SU-DHL-6 (cell line): Measurements from ENCODE around the gene PCDHGA3.
"Not testable (repeated sequence)": the region's sequence is repeated elsewhere in the genome, so short reads cannot be mapped to it uniquely, and the experiment has no call there.

Experiments used
- H2AFZ ChIP-seq: fragments of 200-600 bp; sonication (generic); 2 replicates; pipeline ENCODE4 v1.6.1; 2014; ENCODE audit warnings: low read depth, mild to moderate bottlenecking, moderate library complexity, mixed read lengths, antibody characterized with exemption, low read length; ENCODE audit not compliant: severe bottlenecking
- H3F3A ChIP-seq: fragments of 200-600 bp; shearing (Covaris generic); 2 replicates; pipeline ENCODE4 v1.6.0; 2016; ENCODE audit warnings: antibody characterized with exemption, mild to moderate bottlenecking; ENCODE audit not compliant: insufficient read depth
- H3K27ac ChIP-seq: fragments of 200-600 bp; sonication (generic); 2 replicates; pipeline ENCODE4 v1.5.1; 2016; ENCODE audit warnings: low read depth, mild to moderate bottlenecking, low read length, moderate library complexity, mixed read lengths
- H3K27me3 ChIP-seq: fragments of 200-600 bp; sonication (generic), shearing (Covaris generic); 2 replicates; pipeline ENCODE4 v1.6.0; 2014; ENCODE audit warnings: mild to moderate bottlenecking, low read length
- H3K36me3 ChIP-seq: fragments of 200-600 bp; sonication (generic); 2 replicates; pipeline ENCODE4 v1.6.1; 2014; ENCODE audit warnings: mild to moderate bottlenecking, low read length, mixed read lengths
- H3K4me2 ChIP-seq: fragments of 300-600, 200-600 bp; shearing (Covaris generic), sonication (generic); 2 replicates; pipeline ENCODE4 v1.6.0; 2014; ENCODE audit warnings: low read length, low read depth, mild to moderate bottlenecking; ENCODE audit not compliant: poor library complexity, severe bottlenecking
- H3K4me3 ChIP-seq: fragments of 200-600 bp; sonication (generic); 2 replicates; pipeline ENCODE4 v1.5.1; 2014; ENCODE audit warnings: antibody characterized with exemption, low read length, mild to moderate bottlenecking, mixed read lengths; ENCODE audit not compliant: insufficient read depth, poor library complexity, severe bottlenecking
- H3K79me2 ChIP-seq: fragments of 200-600 bp; sonication (generic); 2 replicates; pipeline ENCODE4 v1.6.1; 2014; ENCODE audit warnings: mild to moderate bottlenecking, low read length, moderate library complexity; ENCODE audit not compliant: insufficient read depth
- H3K9ac ChIP-seq: fragments of 200-600 bp; sonication (generic); 2 replicates; pipeline ENCODE4 v1.7.0; 2014; ENCODE audit warnings: mild to moderate bottlenecking, low read length
- H3K9me2 ChIP-seq: fragments of 200-600 bp; sonication (generic); replicated peaks from 2 replicates; pipeline ENCODE4 v1.6.1; 2014; ENCODE audit warnings: low read length; ENCODE audit not compliant: insufficient read depth
- H3K9me3 ChIP-seq: fragments of 200-600 bp; sonication (generic); 2 replicates; pipeline ENCODE4 v1.6.1; 2014; ENCODE audit warnings: low read length, mixed read lengths; ENCODE audit not compliant: insufficient read depth
- H4K20me1 ChIP-seq: fragments of 200-600 bp; sonication (generic); 2 replicates; pipeline ENCODE4 v1.6.1; 2014; ENCODE audit warnings: low read depth, mild to moderate bottlenecking, antibody characterized with exemption, low read length, moderate library complexity, mixed read lengths
- CTCF ChIP-seq: fragments of 200-600 bp; sonication (generic); IDR thresholded peaks from one replicate; pipeline ENCODE4 v1.5.1; 2017; ENCODE audit warnings: antibody characterized with exemption, mild to moderate bottlenecking, low read length, moderate library complexity; ENCODE audit not compliant: insufficient read depth, poor library complexity, severe bottlenecking
- EZH2phosphoT487 ChIP-seq: fragments of 200-600 bp; sonication (generic), shearing (Covaris generic); conservative IDR thresholded peaks from 2 replicates; pipeline ENCODE4 v1.6.1; 2018; ENCODE audit warnings: mild to moderate bottlenecking, antibody characterized with exemption, low read length, moderate library complexity, mixed read lengths

The PCDHGA3 gene

DNA sequence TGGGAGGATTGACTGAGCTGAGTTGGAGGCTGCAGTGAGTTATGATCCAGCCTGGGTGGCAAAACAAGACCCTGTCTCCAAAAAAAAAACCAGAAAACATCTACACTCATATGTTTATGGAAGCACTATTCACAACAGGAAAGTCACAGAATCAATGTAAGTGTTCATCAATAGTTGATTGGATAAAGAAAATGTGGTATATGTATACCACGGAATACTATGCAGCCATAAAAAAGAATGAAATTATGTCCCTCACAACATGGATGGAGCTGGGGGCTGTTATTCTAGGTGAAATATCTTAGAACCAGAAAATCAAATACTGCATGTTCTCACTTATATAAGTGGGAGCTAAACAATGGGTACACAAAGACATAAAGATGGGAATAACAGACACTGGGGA, 37.0 kb upstream of the PCDHGA3 start:
- Histone ChIP-seq H2AFZ (no peak overlapping the region), H3K36me3 (no peaks in the 10 kb centered on the region), H3K4me2 (no peak overlapping the region), H3K9me2 (no peaks in the 10 kb centered on the region), H3K79me2 (peaks cover 7% of the 10 kb centered on the region; the same call in 1 of the 2 replicates), H3F3A (no peaks in the 10 kb centered on the region), H3K9me3 (no peaks in the 10 kb centered on the region; the same call in 1 of the 2 replicates), H3K27ac (no peak overlapping the region), H3K4me3 (no peak overlapping the region), H3K27me3 (no peaks in the 10 kb centered on the region), H4K20me1 (no peaks in the 10 kb centered on the region), H3K9ac (no peak overlapping the region)
- no peak for TF ChIP-seq EZH2phosphoT487
- TF ChIP-seq CTCF = no peak

- peaks cover 65% of the 10 kb centered on the region for H3K79me2 ChIP-seq
These were observed 29.9 kb upstream of the PCDHGA3 start for GRCh38 chr5:141313711-141314110.

GRCh38 chr5:141316963-141317362, 26.7 kb upstream of the PCDHGA3 start:
- H2AFZ ChIP-seq, H3K9me2 ChIP-seq, H3K9ac ChIP-seq, H4K20me1 ChIP-seq, H3K27ac ChIP-seq, H3F3A ChIP-seq, H3K4me2 ChIP-seq, H3K27me3 ChIP-seq, H3K4me3 ChIP-seq: not testable (repeated sequence)
- H3K36me3 ChIP-seq = peaks cover 39% of the 10 kb centered on the region
- peaks cover 30% of the 10 kb centered on the region for H3K9me3 ChIP-seq
- H3K79me2 ChIP-seq = peaks cover 74% of the 10 kb centered on the region

More at GRCh38 chr5:141313711-141314110, 29.9 kb upstream of the PCDHGA3 start:
- Histone ChIP-seq H3K4me2 (no peak overlapping the region), H3K4me3 (no peak overlapping the region), H3K27me3 (no peaks in the 10 kb centered on the region), H3K27ac (no peak overlapping the region), H3F3A (peaks cover 3% of the 10 kb centered on the region; the same call in 1 of the 2 replicates), H3K36me3 (peaks cover 26% of the 10 kb centered on the region), H2AFZ (no peak overlapping the region), H3K9me2 (no peaks in the 10 kb centered on the region), H3K9me3 (peaks cover 17% of the 10 kb centered on the region), H4K20me1 (0 out of 2 replicates have a peak, but pooled peaks cover 5% of the 10 kb centered on the region), H3K9ac (no peak overlapping the region)
- TF ChIP-seq CTCF = no peak
- no peak for TF ChIP-seq EZH2phosphoT487

DNA sequence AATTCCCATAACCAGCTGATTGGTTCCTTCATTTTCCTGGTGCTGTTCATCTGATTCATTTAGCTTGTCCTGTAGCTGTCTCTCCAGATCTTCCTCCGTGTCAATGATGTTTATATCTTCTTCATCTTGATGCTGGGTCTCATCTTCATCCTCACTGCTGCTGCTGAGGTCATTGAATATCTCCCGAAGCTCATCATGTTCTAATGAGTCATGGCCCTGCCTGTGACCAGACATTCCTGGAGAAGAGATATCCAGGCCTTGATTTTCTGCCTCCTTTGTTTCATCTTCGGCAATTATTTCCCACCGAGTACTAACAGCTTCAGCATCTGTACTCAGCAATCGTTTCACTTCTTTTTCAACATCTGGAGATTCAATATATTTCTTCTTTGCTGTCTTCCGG, 24.4 kb upstream of the PCDHGA3 start:
- Histone ChIP-seq H3K27me3 (no peaks in the 10 kb centered on the region), H3K4me2 (peak overlapping the region; percentile 78), H3K9me3 (peaks cover 30% of the 10 kb centered on the region), H3K36me3 (peaks cover 39% of the 10 kb centered on the region), H2AFZ (no peak overlapping the region), H3K4me3 (peak overlapping the region; percentile 89), H3K79me2 (peaks cover 60% of the 10 kb centered on the region), H3K9ac (no peak overlapping the region), H4K20me1 (0 out of 2 replicates have a peak, but pooled peaks cover 5% of the 10 kb centered on the region), H3F3A (peaks cover 6% of the 10 kb centered on the region; the same call in 1 of the 2 replicates), H3K27ac (no peak overlapping the region), H3K9me2 (no peaks in the 10 kb centered on the region)
- no peak for TF ChIP-seq CTCF
- no peak for TF ChIP-seq EZH2phosphoT487
